Measurements from ENCODE around the gene FAM168A. TPM values are rescaled to one million over a fixed set of nuclear protein-coding genes. Genes with fewer than 3 reads are reported as not detected.

FAM168A gene
- polyA plus RNA-seq, 2 of the 4 experiments (the other 2 are of a cell fraction), result 15.3 to 19.2 TPM

DNA sequence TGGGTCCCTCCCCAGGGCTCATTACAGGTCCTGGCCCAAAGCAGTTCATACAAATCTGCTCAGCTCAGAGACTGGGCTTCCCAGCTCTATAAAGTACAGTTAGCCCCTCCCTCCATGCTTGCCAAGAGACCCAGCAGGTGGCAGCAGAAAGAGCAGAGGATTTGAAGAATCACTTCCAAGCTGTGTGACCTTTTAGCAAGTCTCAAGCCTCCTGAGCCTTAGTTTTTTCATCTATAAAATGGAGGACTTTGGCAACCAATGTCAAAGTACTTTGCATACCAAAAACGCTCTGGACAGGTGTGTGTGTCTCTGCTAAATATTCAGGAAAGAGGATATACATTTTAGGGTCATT, 195.1 kb downstream of the FAM168A start (continued):
- TF ChIP-seq POLR2AphosphoS2 (conservative IDR thresholded peaks at IDR 0.05; ENCODE audit: low read length) (no peak), KDM1A (IDR thresholded peaks at IDR 0.05; ENCODE audit: low read depth) (no peak), FOXS1 (CRISPR knock-in tag; IDR thresholded peaks at IDR 0.05) (no peak), HES2 (IDR thresholded peaks at IDR 0.05) (no peak), ZFP36 (IDR thresholded peaks at IDR 0.05; ENCODE audit: borderline replicate concordance, partially characterized antibody) (peak; percentile 43)

- no peak overlapping the region for H3K4me3 ChIP-seq
- H3K9me3 ChIP-seq, result no peaks in the 10 kb centered on the region
- H3K4me2 ChIP-seq, result no peak overlapping the region
- ChIA-PET POLR2A (no interaction called here), CTCF (interaction anchor here (0.6 to 24.4 kb wide), 12 partner anchors 9 to 411 kb away, joined by 3 to 667 read pairs (median 4); partner anchors contain the start of gene RELT)
- FAIRE-seq (no peak), DNase-seq (ENCODE audit: low read depth in 1 of 2, low spot score in 1 of 2) (no peak), ATAC-seq (no peak)
- H3K4me1 ChIP-seq, result no peaks in the 10 kb centered on the region
- TF ChIP-seq ZSCAN20 (CRISPR knock-in tag; IDR thresholded peaks at IDR 0.05) (no peak), RAD21 (conservative IDR thresholded peaks at IDR 0.05 in 1 of 2, IDR thresholded peaks at IDR 0.05 in 1 of 2) (no peak), RNF2 (IDR thresholded peaks at IDR 0.05; ENCODE audit: borderline replicate concordance, low read depth) (no peak), EHF (CRISPR knock-in tag; IDR thresholded peaks at IDR 0.05) (no peak), NR3C1 (IDR thresholded peaks at IDR 0.05) (no peak), POLR2AphosphoS2 (conservative IDR thresholded peaks at IDR 0.05; ENCODE audit: low read length) (peak; percentile 72; the same call in 1 of the 2 replicates)
- H3K27ac ChIP-seq, result no peak overlapping the region
- WGBS (ENCODE audit: missing lambda C conversion rate), result 89% methylated on average over 15 of the region's 15 CpGs
These were observed 195.7 kb downstream of the FAM168A start for GRCh38 chr11:73401924-73402833.

- CTCF ChIA-PET, result interaction anchor here (1.0 to 24.4 kb wide), 8 partner anchors 8 to 261 kb away, joined by 3 to 667 read pairs (median 10); partner anchors contain the start of gene RELT
- no peak for FAIRE-seq
- TF ChIP-seq POLR2AphosphoS2 (conservative IDR thresholded peaks at IDR 0.05; ENCODE audit: low read length) (peak; percentile 85; the same call in 1 of the 2 replicates), ESRRA (IDR thresholded peaks at IDR 0.05; ENCODE audit: borderline replicate concordance, low read length) (no peak)
- no peak for ATAC-seq
- Histone ChIP-seq H3K4me2 (no peak overlapping the region), H3K27ac (no peak overlapping the region), H3K9me3 (no peaks in the 10 kb centered on the region), H3K4me1 (no peaks in the 10 kb centered on the region), H3K4me3 (no peak overlapping the region)
- POLR2A ChIA-PET, result no interaction called here
- no peak for DNase-seq (ENCODE audit: low read depth in 1 of 2, low spot score in 1 of 2)
- 73% methylated on average over 3 of the region's 3 CpGs for WGBS (ENCODE audit: missing lambda C conversion rate)
These were observed 196.5 kb downstream of the FAM168A start for GRCh38 chr11:73401217-73401923.

DNA sequence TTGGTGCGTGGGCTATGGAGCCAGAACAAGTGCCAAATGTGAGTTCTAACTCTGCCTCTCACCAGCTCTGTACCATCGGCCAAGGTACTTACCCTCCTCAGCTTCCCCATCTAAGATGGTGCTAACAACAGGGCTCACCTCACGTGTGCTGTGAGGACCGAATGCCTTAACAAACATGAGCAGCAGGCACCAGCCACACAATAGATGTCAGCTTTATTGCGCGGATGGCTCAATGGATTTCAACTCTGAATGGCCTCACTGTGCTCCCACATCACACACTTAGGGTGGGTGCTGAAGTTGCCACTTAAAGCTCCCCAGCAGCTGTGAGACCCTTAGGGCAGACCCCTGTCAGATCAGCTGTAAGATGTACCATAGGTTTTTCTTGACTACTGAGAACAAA, 197.6 kb downstream of the FAM168A start:
- ChIA-PET CTCF (interaction anchor here (0.7 to 24.4 kb wide), 8 partner anchors 15 to 262 kb away, joined by 3 to 667 read pairs (median 9); partner anchors contain the start of genes ARHGEF17 and RELT), POLR2A (interaction anchor here (0.5 kb wide), 1 partner anchor 93 kb away, joined by 4 read pairs; no protein-coding TSS in a partner anchor)
- no peak for ATAC-seq
- no peak overlapping the region for H3K4me2 ChIP-seq
- no peaks in the 10 kb centered on the region for H3K9me3 ChIP-seq
- no peak for FAIRE-seq
- no peak overlapping the region for H3K4me3 ChIP-seq
- no peak overlapping the region for H3K27ac ChIP-seq
- TF ChIP-seq HOXA7 (CRISPR knock-in tag; IDR thresholded peaks at IDR 0.05), result no peak
- TF ChIP-seq HOXB13 (CRISPR knock-in tag; IDR thresholded peaks at IDR 0.05; ENCODE audit: low read depth), result no peak
- TF ChIP-seq POLR2A (IDR thresholded peaks at IDR 0.05; ENCODE audit: low read length), result no peak
- no peak for TF ChIP-seq SMC3 (IDR thresholded peaks at IDR 0.05)
- no peak for TF ChIP-seq NPAS2 (CRISPR knock-in tag; IDR thresholded peaks at IDR 0.05; ENCODE audit: borderline replicate concordance)
- no peak for TF ChIP-seq EHF (CRISPR knock-in tag; IDR thresholded peaks at IDR 0.05)
- no peak for TF ChIP-seq BHLHE40 (IDR thresholded peaks at IDR 0.05; ENCODE audit: low read depth, low read length)
- TF ChIP-seq, protein P1, sequence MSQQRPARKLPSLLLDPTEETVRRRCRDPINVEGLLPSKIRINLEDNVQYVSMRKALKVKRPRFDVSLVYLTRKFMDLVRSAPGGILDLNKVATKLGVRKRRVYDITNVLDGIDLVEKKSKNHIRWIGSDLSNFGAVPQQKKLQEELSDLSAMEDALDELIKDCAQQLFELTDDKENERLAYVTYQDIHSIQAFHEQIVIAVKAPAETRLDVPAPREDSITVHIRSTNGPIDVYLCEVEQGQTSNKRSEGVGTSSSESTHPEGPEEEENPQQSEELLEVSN (IDR thresholded peaks at IDR 0.05; ENCODE audit: borderline replicate concordance, low read depth), result no peak
- TF ChIP-seq, protein P2, sequence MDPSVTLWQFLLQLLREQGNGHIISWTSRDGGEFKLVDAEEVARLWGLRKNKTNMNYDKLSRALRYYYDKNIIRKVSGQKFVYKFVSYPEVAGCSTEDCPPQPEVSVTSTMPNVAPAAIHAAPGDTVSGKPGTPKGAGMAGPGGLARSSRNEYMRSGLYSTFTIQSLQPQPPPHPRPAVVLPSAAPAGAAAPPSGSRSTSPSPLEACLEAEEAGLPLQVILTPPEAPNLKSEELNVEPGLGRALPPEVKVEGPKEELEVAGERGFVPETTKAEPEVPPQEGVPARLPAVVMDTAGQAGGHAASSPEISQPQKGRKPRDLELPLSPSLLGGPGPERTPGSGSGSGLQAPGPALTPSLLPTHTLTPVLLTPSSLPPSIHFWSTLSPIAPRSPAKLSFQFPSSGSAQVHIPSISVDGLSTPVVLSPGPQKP (IDR thresholded peaks at IDR 0.05; ENCODE audit: low read depth, low read length), result no peak
- TF ChIP-seq CBX8 (IDR thresholded peaks at IDR 0.05), result no peak
- TF ChIP-seq, protein P3, sequence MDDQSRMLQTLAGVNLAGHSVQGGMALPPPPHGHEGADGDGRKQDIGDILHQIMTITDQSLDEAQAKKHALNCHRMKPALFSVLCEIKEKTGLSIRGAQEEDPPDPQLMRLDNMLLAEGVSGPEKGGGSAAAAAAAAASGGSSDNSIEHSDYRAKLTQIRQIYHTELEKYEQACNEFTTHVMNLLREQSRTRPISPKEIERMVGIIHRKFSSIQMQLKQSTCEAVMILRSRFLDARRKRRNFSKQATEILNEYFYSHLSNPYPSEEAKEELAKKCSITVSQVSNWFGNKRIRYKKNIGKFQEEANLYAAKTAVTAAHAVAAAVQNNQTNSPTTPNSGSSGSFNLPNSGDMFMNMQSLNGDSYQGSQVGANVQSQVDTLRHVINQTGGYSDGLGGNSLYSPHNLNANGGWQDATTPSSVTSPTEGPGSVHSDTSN (IDR thresholded peaks at IDR 0.05), result no peak
- TF ChIP-seq JUN (IDR thresholded peaks at IDR 0.05), result no peak
- no peak for TF ChIP-seq ATOH8 (CRISPR knock-in tag; IDR thresholded peaks at IDR 0.05; ENCODE audit: low read depth)
- TF ChIP-seq HDAC2 (IDR thresholded peaks at IDR 0.05), result no peak
- no peak for TF ChIP-seq PHF8 (IDR thresholded peaks at IDR 0.05; ENCODE audit: borderline replicate concordance, low read depth)
- no peak for TF ChIP-seq FOSB (CRISPR knock-in tag; IDR thresholded peaks at IDR 0.05)
- TF ChIP-seq HES2 (IDR thresholded peaks at IDR 0.05), result no peak
- no peak for TF ChIP-seq ZSCAN20 (CRISPR knock-in tag; IDR thresholded peaks at IDR 0.05)
- WGBS (ENCODE audit: missing lambda C conversion rate), result 92% methylated on average over 6 of the region's 6 CpGs
- DNase-seq (ENCODE audit: low read depth in 1 of 2, low spot score in 1 of 2), result no peak
- H3K4me1 ChIP-seq, result no peaks in the 10 kb centered on the region

Data from A549 (cell line).